Common myeloid progenitor, CD34-positive (primary cell): Measurements from ENCODE around the gene NOS1AP.

Source experiments
- CTCF ChIA-PET: fragments of 350-600 bp; sonication (Branson Sonifier 250); formaldehyde crosslinking; loops from one replicate; lab custom pipeline; 2021; ENCODE audit warnings: antibody characterized with exemption; lab: Charles Lee
- POLR2A ChIA-PET: fragments of 350-600 bp; sonication (Branson Sonifier 250); formaldehyde crosslinking; loops from one replicate; lab custom pipeline; 2021; ENCODE audit warnings: antibody characterized with exemption; lab: Charles Lee
- DNase-seq, 3 donors: peaks; one replicate each; pipeline versions ENCODE4 v3.0.0 to v3.0.0-alpha.2; 2013
- H3K27ac ChIP-seq, 2 experiments: 1 replicate in 1 of 2; 2 replicates in 1 of 2; pipeline ENCODE4 v1.7.0; 2013; ENCODE audit warnings: inconsistent platforms in 2 of 2, low read length in 2 of 2, mild to moderate bottlenecking in 2 of 2, low read depth in 1 of 2, moderate library complexity in 1 of 2; ENCODE audit not compliant: severe bottlenecking in 2 of 2, insufficient read depth in 1 of 2, poor library complexity in 1 of 2
- H3K27me3 ChIP-seq, 5 experiments: replicated peaks in 2 of 5; 1 replicate in 3 of 5; 2 replicates in 2 of 5; pipeline versions ENCODE4 v1.6.1 to v1.7.0; 2013; ENCODE audit warnings: low read length in 4 of 5, mild to moderate bottlenecking in 2 of 5, moderate library complexity in 2 of 5, inconsistent platforms in 1 of 5; ENCODE audit not compliant: insufficient read depth in 5 of 5, control insufficient read depth in 4 of 5
- H3K36me3 ChIP-seq, 4 experiments: 1 replicate in 2 of 4; 2 replicates in 2 of 4; pipeline versions ENCODE4 v1.6.1 to v1.7.0; 2013; ENCODE audit warnings: low read length in 3 of 4, control low read depth in 1 of 4, mild to moderate bottlenecking in 1 of 4; ENCODE audit not compliant: control insufficient read depth in 4 of 4, insufficient read depth in 4 of 4
- H3K4me1 ChIP-seq, 4 experiments: 1 replicate in 3 of 4; 2 replicates in 1 of 4; pipeline versions ENCODE4 v1.6.1 to v1.7.1; 2013; ENCODE audit warnings: low read length in 3 of 4, mild to moderate bottlenecking in 3 of 4, control low read depth in 1 of 4, inconsistent platforms in 1 of 4, moderate library complexity in 1 of 4; ENCODE audit not compliant: control insufficient read depth in 4 of 4, insufficient read depth in 4 of 4; ENCODE audit errors: control extremely low read depth in 1 of 4
- H3K4me3 ChIP-seq, 7 experiments: 1 replicate in 4 of 7; 2 replicates in 3 of 7; pipeline versions ENCODE4 v1.5.1 to v1.7.0; 2013; ENCODE audit warnings: mild to moderate bottlenecking in 7 of 7, low read length in 6 of 7, moderate library complexity in 6 of 7, inconsistent platforms in 2 of 7, low read depth in 2 of 7, control low read depth in 1 of 7; ENCODE audit not compliant: insufficient read depth in 4 of 7, control insufficient read depth in 1 of 7; ENCODE audit errors: extremely low read depth in 1 of 7
- H3K9me3 ChIP-seq, 5 experiments: 1 replicate in 4 of 5; 2 replicates in 1 of 5; pipeline versions ENCODE4 v1.6.1 to v1.7.1; 2013; ENCODE audit warnings: low read length in 4 of 5, mild to moderate bottlenecking in 2 of 5, inconsistent platforms in 1 of 5, low read depth in 1 of 5, moderate library complexity in 1 of 5; ENCODE audit not compliant: control insufficient read depth in 4 of 5, insufficient read depth in 2 of 5; ENCODE audit errors: control extremely low read depth in 1 of 5
- WGBS: methylation state at CpG from one replicate; pipeline ENCODE4 v1.1.5; 2013; ENCODE audit not compliant: insufficient coverage; 5-methylcytosine and 5-hydroxymethylcytosine counted together

The NOS1AP gene

GRCh38 chr1:162187687-162188276 lies 118.3 kb downstream of the NOS1AP start:
- Histone ChIP-seq H3K9me3 (peaks cover 0 to 3% (median 0%) of the 10 kb centered on the region in 5 experiments), H3K27ac (no peak overlapping the region), H3K4me1 (no peaks in the 10 kb centered on the region), H3K27me3 (no peaks in the 10 kb centered on the region), H3K4me3 (no peak overlapping the region), H3K36me3 (no peaks in the 10 kb centered on the region)
- ChIA-PET CTCF (no interaction called here), POLR2A (no interaction called here)
- WGBS = no CpG with 5 or more reads among the region's 1 CpG
- DNase-seq = no peak

GRCh38 chr1:162189345-162189744 lies 119.9 kb downstream of the NOS1AP start:
- POLR2A ChIA-PET = no interaction called here
- Histone ChIP-seq H3K4me1 (peaks cover 0 to 2% (median 0%) of the 10 kb centered on the region in 4 experiments), H3K27me3 (no peaks in the 10 kb centered on the region), H3K9me3 (peaks cover 0 to 2% (median 0%) of the 10 kb centered on the region in 5 experiments), H3K4me3 (no peak overlapping the region), H3K36me3 (no peaks in the 10 kb centered on the region), H3K27ac (no peak overlapping the region)
- CTCF ChIA-PET = no interaction called here
- DNase-seq = no peak
- 100% methylated on average over 1 of the region's 1 CpG for WGBS

GRCh38 chr1:162191396-162192305 lies 122.2 kb downstream of the NOS1AP start:
- Histone ChIP-seq H3K27me3 (no peaks in the 10 kb centered on the region), H3K36me3 (no peaks in the 10 kb centered on the region), H3K4me3 (no peak overlapping the region), H3K27ac (no peak overlapping the region), H3K4me1 (peaks cover 0 to 4% (median 0%) of the 10 kb centered on the region in 4 experiments), H3K9me3 (no peaks in the 10 kb centered on the region)
- DNase-seq = no peak
- CTCF ChIA-PET = no interaction called here
- 87% methylated on average over 3 of the region's 3 CpGs for WGBS
- POLR2A ChIA-PET = no interaction called here

- no peaks in the 10 kb centered on the region for H3K36me3 ChIP-seq
- H3K27ac ChIP-seq = no peak overlapping the region
- no peaks in the 10 kb centered on the region for H3K9me3 ChIP-seq
- no peak overlapping the region for H3K4me3 ChIP-seq
- H3K4me1 ChIP-seq = peaks cover 0 to 4% (median 0%) of the 10 kb centered on the region in 4 experiments
- ChIA-PET POLR2A (no interaction called here), CTCF (no interaction called here)
- no peaks in the 10 kb centered on the region for H3K27me3 ChIP-seq
- DNase-seq = no peak
Measured at GRCh38 chr1:162192306-162192678, 122.8 kb downstream of the NOS1AP start.

- ChIA-PET POLR2A (no interaction called here), CTCF (interaction anchor here (1.1 to 1.5 kb wide), 2 partner anchors 12 to 18 kb away, joined by 3 read pairs; no protein-coding TSS in a partner anchor)
- no peaks in the 10 kb centered on the region for H3K9me3 ChIP-seq
- WGBS = 100% methylated on average over 1 of the region's 1 CpG
- no peak for DNase-seq
- H3K27ac ChIP-seq = no peak overlapping the region
- peaks cover 0 to 4% (median 0%) of the 10 kb centered on the region in 4 experiments for H3K4me1 ChIP-seq
- no peaks in the 10 kb centered on the region for H3K36me3 ChIP-seq
- H3K27me3 ChIP-seq = no peaks in the 10 kb centered on the region
- H3K4me3 ChIP-seq = no peak overlapping the region
Measured at GRCh38 chr1:162192763-162193162, 123.3 kb downstream of the NOS1AP start.

GRCh38 chr1:162193221-162193620 lies 123.7 kb downstream of the NOS1AP start:
- POLR2A ChIA-PET = no interaction called here
- WGBS = 71% methylated on average over 1 of the region's 2 CpGs
- H3K9me3 ChIP-seq = no peaks in the 10 kb centered on the region
- H3K4me1 ChIP-seq = peaks cover 0 to 4% (median 0%) of the 10 kb centered on the region in 4 experiments
- H3K27ac ChIP-seq = no peak overlapping the region
- no peak for DNase-seq
- H3K36me3 ChIP-seq = no peaks in the 10 kb centered on the region
- no peaks in the 10 kb centered on the region for H3K27me3 ChIP-seq
- no peak overlapping the region for H3K4me3 ChIP-seq
- CTCF ChIA-PET = interaction anchor here (0.8 to 1.5 kb wide), 4 partner anchors 11 to 20 kb away, joined by 3 read pairs; no protein-coding TSS in a partner anchor

- POLR2A ChIA-PET = no interaction called here
- Histone ChIP-seq H3K36me3 (no peaks in the 10 kb centered on the region), H3K4me3 (no peak overlapping the region), H3K27me3 (no peaks in the 10 kb centered on the region), H3K9me3 (no peaks in the 10 kb centered on the region), H3K4me1 (peaks cover 0 to 4% (median 0%) of the 10 kb centered on the region in 4 experiments), H3K27ac (no peak overlapping the region)
- no peak for DNase-seq
- CTCF ChIA-PET = interaction anchor here (0.8 to 1.5 kb wide), 4 partner anchors 11 to 20 kb away, joined by 3 read pairs; no protein-coding TSS in a partner anchor
- WGBS = 76% methylated on average over 3 of the region's 3 CpGs
Measured at GRCh38 chr1:162193815-162194214, 124.3 kb downstream of the NOS1AP start.
